Mesodermal cell (in vitro differentiated cells): ENCODE data around the gene TADA1.

ENCODE experiments used
- H3K27ac ChIP-seq: 2 replicates; pipeline ENCODE4 v1.7.0; 2013; ENCODE audit warnings: mild to moderate bottlenecking, low read depth, low read length, moderate library complexity; ENCODE audit not compliant: severe bottlenecking
- H3K36me3 ChIP-seq: 2 replicates; pipeline ENCODE4 v1.7.1; 2013; ENCODE audit warnings: mild to moderate bottlenecking, low read length, moderate library complexity; ENCODE audit not compliant: control insufficient read depth, insufficient read depth
- H3K4me1 ChIP-seq: one replicate; pipeline ENCODE4 v1.7.1; 2013; ENCODE audit warnings: mild to moderate bottlenecking, low read length; ENCODE audit not compliant: insufficient read depth, control insufficient read depth, poor library complexity, severe bottlenecking
- H3K4me3 ChIP-seq: 2 replicates; pipeline ENCODE4 v1.7.0; 2013; ENCODE audit warnings: low read length, control low read depth, mild to moderate bottlenecking; ENCODE audit not compliant: insufficient read depth, poor library complexity, severe bottlenecking; ENCODE audit errors: extremely low read depth
- H3K9me3 ChIP-seq: 2 replicates; pipeline ENCODE4 v1.7.1; 2013; ENCODE audit warnings: mild to moderate bottlenecking, low read length, moderate library complexity; ENCODE audit not compliant: control insufficient read depth
- WGBS, 2 experiments: methylation state at CpG; one replicate each; pipeline ENCODE4 v1.1.5; 2013; ENCODE audit warnings: missing lambda C conversion rate in 2 of 2; ENCODE audit not compliant: insufficient coverage in 2 of 2; 5-methylcytosine and 5-hydroxymethylcytosine counted together

TADA1 gene

DNA sequence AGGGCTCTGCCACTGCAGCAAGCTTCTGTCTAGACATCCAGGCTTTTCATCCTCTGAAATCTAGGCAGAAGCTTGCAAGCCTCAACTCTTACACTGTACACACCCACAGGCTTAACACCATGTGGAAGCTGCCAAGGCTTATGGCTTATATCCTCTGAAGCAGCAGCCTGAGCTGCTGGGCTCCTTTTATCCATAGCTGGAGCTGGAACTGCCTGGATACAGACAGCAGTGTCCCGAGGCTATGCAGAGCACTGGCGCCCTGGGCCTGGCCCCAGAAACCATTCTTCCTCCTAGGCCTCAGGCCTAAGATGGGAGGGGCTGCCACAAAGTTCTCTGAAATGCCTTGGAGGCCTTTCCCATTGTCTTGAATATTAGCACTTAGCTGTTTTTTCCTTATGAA lies 56.1 kb downstream of the TADA1 start:
- peaks cover 8% of the 10 kb centered on the region for H3K9me3 ChIP-seq
- H3K36me3 ChIP-seq = no peaks in the 10 kb centered on the region
- no peak overlapping the region for H3K4me3 ChIP-seq
- no peaks in the 10 kb centered on the region for H3K4me1 ChIP-seq
- no peak overlapping the region for H3K27ac ChIP-seq
- 81 to 100% methylated on average over 2 of the region's 2 CpGs for WGBS, 2 experiments

- Histone ChIP-seq H3K4me3 (no peak overlapping the region), H3K36me3 (no peaks in the 10 kb centered on the region), H3K9me3 (peaks cover 8% of the 10 kb centered on the region), H3K27ac (no peak overlapping the region), H3K4me1 (no peaks in the 10 kb centered on the region)
- no CpG with 5 or more reads among the region's 2 CpGs for WGBS, 2 experiments
These were observed 61.5 kb downstream of the TADA1 start for GRCh38 chr1:166814611-166815010.

DNA sequence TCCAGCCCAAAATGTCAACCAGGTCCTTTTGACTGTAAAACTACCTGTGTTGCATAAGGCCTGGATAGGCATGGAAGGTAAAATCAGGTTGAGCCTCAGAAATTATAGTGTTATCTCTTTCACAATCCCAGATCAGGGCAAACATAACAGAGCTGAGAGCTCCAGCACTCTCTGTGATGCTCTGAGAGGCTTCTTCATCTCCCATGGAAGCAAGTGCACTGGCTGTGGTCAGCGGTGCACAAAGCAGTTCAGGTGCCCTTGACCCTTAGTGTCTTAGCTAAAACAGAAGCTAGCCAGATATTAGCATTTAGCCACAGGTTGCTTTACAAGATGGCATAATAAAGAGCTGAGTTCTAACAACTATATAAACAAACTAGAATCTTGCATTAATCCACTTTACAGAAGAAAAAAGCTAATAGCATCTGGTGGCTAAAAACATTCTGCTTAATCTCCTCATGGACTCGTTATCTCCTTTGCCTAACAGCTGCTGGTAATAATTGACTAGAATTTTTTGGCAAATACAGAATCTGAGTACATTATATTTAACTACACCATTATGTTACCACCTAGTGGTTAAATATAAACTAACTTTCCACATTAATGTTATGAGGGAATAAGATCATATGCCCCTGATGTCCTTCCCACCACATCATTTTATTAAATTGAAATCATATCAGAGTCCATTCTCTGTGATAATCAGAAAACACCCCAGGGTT lies 62.4 kb downstream of the TADA1 start:
- Histone ChIP-seq H3K27ac (no peak overlapping the region), H3K4me3 (no peak overlapping the region)
- WGBS, 2 experiments = 43 to 89% methylated on average over 1 of the region's 2 CpGs

DNA sequence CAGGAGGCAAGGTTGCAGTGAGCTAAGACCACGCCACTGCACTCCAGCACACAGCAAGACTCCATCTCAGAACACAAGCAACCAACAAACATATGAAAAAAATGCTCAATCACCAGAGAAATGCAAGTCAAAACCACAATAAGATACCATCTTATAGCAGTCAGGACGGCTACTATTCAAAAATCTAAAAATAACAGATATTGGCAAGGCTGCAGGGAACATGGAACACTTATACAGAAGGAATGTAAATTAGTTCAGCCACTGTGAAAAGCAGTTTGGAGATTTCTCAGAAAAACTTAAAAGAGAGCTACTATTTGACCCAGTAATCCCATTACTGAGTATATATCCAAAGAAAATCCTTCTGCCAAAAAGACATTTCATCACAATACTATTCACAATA lies 64.4 kb downstream of the TADA1 start:
- H3K27ac ChIP-seq = no peak overlapping the region
- H3K4me3 ChIP-seq = no peak overlapping the region
- no peaks in the 10 kb centered on the region for H3K4me1 ChIP-seq
- H3K9me3 ChIP-seq = peaks cover 8% of the 10 kb centered on the region
- no CpG with 5 or more reads among the region's 2 CpGs for WGBS, 2 experiments
- no peaks in the 10 kb centered on the region for H3K36me3 ChIP-seq

More for the DNA sequence above, 62.4 kb downstream of the TADA1 start:
- Histone ChIP-seq H3K4me1 (no peaks in the 10 kb centered on the region), H3K36me3 (no peaks in the 10 kb centered on the region), H3K9me3 (peaks cover 8% of the 10 kb centered on the region)

DNA sequence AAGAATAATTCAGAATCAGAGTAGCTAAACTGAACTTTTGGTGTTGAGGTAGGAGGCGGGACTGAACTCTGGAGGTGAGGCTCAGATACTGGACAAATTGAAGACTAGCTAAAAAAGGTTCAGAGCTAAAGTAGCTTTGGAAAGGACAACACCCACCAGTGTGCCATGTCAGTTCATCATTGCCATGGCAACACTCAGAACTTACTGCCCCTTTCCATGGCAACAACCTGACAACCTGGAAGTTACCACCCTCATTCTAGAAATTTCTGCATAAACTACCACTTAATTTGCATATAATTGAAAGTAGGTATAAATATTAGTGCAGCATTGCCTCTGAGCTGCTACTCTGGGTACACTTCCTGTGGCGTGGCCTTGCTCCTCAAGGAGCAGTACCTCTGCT lies 67.1 kb downstream of the TADA1 start:
- 69 to 89% methylated on average over 2 of the region's 2 CpGs for WGBS, 2 experiments
- Histone ChIP-seq H3K4me1 (no peaks in the 10 kb centered on the region), H3K36me3 (no peaks in the 10 kb centered on the region), H3K27ac (no peak overlapping the region), H3K4me3 (no peak overlapping the region), H3K9me3 (no peaks in the 10 kb centered on the region)
